Omental fat pad (tissue), 4 donors: ENCODE results near the gene TXN2. TPM values are rescaled to one million over a fixed set of nuclear protein-coding genes. Genes with fewer than 3 reads are reported as not detected.

Experiments used
- ATAC-seq: fragments of 150-250 bp; one replicate; pipeline ENCODE4 v1.9.1; 2016; ENCODE audit warnings: mild to moderate bottlenecking, moderate library complexity; ENCODE audit not compliant: low FRiP score
- DNase-seq: peaks from one replicate; pipeline ENCODE4 v3.0.0-alpha.2; 2019; ENCODE audit warnings: low spot score
- CTCF ChIP-seq, 3 donors: fragments of 450-650 bp; IDR thresholded peaks; one replicate each; pipeline ENCODE4 v1.5.1; 2016 to 2017; ENCODE audit warnings: antibody characterized with exemption in 3 of 3, mild to moderate bottlenecking in 3 of 3, moderate library complexity in 2 of 3
- small RNA-seq: library from RNA; depleted of rRNA; stranded (forward); fragments of <200 nt; gene quantifications from one replicate; pipeline ENCODE3, GENCODE V24; 2016
- total RNA-seq, 4 donors: library from RNA; depleted of rRNA; stranded (reverse); fragments of >200 nt; gene quantifications; one replicate each; pipeline ENCODE4 v1.1.0, GENCODE V29; 2016

TXN2 gene
- total RNA-seq, 4 donors from 2014 or later: 53.2 to 82.0 (median 66.2) TPM

GRCh38 chr22:36417281-36417686 is 64.2 kb downstream of the TXN2 start:
- no peak for DNase-seq
- TF ChIP-seq CTCF (IDR thresholded peaks at IDR 0.05): no peak
- ATAC-seq: no peak

Small RNA genes lying within 50 kb of the gene (small RNA-seq; reads per million reads assigned to genes)
- gene RF00019: not detected

Other genes starting within 250 kb of the TXN2 start
- gene APOL2, start 242.1 kb downstream of the TXN2 start, total RNA-seq: 100 to 1,000 TPM in 2 of 4 donors, 10 to 100 TPM in 2; 63.2 to 122 (median 93.0) TPM
- gene APOL1, start 228.5 kb downstream of the TXN2 start, total RNA-seq: 10 to 100 TPM; 27.3 to 89.3 (median 65.3) TPM
- gene MYH9, start 93.7 kb downstream of the TXN2 start, total RNA-seq: 100 to 1,000 TPM; 225 to 463 (median 370) TPM
- gene FOXRED2, start 25.4 kb upstream of the TXN2 start, total RNA-seq: 10 to 100 TPM in 1 of 4 donors, 1 to 10 TPM in 3; 4.0 to 11.7 (median 5.1) TPM
- gene EIF3D, start 47.5 kb upstream of the TXN2 start, total RNA-seq: 100 to 1,000 TPM; 248 to 355 (median 268) TPM
- gene CACNG2, start 222.1 kb upstream of the TXN2 start, total RNA-seq: under 1 TPM in 1 of 4 donors, not detected in 3; 0.19 TPM